Choroid plexus epithelial cell (primary cell): Measurements from ENCODE around the gene B4GALT6.

ENCODE experiments used
- DNase-seq: peaks from one replicate; pipeline ENCODE4 v3.0.0-alpha.2; 2010; ENCODE audit warnings: low read depth
- H3K4me3 ChIP-seq: 2 replicates; pipeline ENCODE4 v1.5.1; 2011; ENCODE audit warnings: low read depth, mild to moderate bottlenecking, control low read depth, low read length, moderate library complexity
- TF ChIP-seq, protein P1 (sequence below): conservative IDR thresholded peaks from 2 replicates; pipeline ENCODE4 v1.5.1; 2011; ENCODE audit warnings: low read depth, mild to moderate bottlenecking, control low read depth, inconsistent platforms, low read length, moderate library complexity

B4GALT6 gene

DNA sequence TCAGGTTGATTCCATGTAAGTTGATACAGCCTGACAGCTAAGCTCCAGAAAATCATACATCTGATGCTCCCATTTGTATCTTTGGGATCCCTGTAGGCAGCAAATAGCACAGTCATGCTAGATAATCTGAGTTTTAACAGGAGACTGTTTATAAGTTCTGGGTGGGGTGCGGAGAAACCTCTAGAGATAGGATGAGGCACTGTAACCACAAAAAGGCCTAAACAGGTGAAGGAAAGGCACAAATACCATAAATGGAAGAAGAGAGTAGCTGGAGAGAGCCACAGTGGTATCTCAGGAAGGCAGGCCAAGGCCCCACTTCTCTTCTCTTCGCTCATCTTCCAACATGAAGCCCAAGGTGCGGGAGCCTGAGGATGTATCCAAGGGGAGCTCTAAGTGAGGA lies 18.1 kb upstream of the B4GALT6 start:
- no peak for DNase-seq
- no peak overlapping the region for H3K4me3 ChIP-seq
- TF ChIP-seq, protein P1, sequence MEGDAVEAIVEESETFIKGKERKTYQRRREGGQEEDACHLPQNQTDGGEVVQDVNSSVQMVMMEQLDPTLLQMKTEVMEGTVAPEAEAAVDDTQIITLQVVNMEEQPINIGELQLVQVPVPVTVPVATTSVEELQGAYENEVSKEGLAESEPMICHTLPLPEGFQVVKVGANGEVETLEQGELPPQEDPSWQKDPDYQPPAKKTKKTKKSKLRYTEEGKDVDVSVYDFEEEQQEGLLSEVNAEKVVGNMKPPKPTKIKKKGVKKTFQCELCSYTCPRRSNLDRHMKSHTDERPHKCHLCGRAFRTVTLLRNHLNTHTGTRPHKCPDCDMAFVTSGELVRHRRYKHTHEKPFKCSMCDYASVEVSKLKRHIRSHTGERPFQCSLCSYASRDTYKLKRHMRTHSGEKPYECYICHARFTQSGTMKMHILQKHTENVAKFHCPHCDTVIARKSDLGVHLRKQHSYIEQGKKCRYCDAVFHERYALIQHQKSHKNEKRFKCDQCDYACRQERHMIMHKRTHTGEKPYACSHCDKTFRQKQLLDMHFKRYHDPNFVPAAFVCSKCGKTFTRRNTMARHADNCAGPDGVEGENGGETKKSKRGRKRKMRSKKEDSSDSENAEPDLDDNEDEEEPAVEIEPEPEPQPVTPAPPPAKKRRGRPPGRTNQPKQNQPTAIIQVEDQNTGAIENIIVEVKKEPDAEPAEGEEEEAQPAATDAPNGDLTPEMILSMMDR: no peak

DNA sequence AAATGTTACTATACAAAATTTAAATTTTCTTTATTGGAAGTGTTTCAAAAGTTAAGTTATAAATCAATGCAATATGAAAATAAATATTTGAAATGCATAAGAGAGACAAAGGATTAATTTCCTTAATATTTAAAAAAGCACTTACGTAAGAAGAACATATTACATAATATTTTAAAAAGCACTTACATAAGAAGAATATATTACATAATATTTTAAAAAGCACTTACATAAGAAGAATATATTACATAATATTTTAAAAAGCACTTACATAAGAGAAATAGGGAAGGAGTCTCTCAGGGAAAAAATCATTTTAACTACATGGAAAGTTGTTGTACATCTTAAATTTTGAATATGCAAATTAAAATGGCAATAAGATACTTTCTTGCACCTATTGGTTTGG lies 17.4 kb upstream of the B4GALT6 start:
- no peak overlapping the region for H3K4me3 ChIP-seq
- TF ChIP-seq, protein P1: no peak
- no peak for DNase-seq

DNA sequence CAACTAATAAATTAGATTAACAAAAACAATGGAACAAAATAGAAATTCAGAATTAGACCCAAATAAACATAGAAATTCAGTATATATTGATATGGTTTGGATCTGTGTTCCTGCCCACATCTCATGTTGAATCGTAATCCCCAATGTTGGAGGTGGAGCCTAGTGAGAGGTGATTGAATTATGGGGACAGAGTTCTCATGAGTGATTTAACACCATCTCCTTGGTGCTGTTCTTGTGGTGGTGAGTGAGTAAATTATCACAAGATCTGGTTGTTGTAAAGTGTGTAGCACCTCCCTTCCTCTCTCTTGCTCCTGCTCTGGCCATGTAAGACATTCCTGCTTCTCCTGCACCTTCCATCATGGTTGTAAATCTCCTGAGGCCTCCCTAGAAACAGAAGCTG lies 16.6 kb upstream of the B4GALT6 start:
- H3K4me3 ChIP-seq: no peak overlapping the region
- TF ChIP-seq, protein P1: no peak
- no peak for DNase-seq

DNA sequence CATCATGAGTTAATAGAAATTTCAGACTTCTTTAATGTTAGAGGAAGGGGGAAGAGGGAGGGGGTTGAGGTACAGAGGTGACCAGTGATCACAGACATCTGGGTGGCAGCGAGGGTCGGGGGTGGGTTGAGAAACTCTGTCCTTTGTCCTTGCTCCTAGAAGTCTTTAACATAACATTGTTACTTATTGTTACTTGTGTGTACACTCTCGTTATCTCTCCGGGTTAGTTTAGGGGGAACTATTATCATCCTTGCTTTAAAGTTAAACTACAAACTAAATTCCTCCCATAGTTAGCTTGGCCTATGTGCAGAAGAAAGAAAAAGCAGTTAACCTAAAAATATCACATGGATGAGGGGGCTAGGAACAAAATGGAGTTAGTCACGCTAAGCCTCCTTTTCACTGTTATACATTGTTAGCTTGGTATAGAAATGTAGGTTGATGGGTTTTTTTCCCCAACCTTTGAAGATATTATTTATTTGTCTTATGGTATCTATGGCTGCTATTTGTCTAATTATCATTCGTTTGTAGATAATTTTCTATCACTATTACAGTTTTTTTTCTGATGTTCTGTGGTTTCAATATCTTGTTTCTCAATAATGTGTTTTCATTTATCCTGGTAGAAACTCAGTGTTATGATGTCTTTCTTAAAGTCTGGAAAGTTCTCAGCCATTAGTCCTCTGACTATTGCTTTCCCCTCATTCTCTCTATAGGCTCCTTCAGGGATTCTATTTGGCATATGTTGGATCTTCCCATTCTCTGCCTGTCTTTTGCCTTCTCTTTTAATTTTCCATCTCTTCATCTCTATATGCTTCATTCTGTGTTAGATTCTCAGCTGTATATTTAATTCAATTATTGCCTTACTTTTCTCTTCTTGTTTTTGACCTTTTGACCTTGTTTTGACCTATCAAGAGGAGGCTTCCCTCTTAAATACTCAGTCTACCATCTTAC lies 13.2 kb upstream of the B4GALT6 start:
- DNase-seq: no peak
- no peak overlapping the region for H3K4me3 ChIP-seq
- TF ChIP-seq, protein P1: no peak

DNA sequence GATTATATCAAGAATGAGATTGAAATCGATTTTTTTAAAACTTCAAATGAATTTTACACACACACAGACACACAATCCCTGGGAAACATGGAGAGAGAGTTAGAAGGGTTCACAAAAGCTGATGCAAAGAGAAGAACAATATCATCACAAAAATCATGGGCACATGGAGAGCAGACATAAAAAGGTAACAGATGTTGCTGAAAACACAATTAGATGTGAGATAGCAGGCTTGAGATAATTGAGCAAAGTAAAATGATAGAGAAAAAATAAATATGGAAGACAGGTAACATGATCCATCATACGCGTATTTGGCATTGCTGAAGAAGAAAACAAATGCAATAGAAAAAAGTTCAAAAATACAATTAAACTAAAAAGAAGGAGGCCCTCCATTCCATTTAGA lies 11.6 kb upstream of the B4GALT6 start:
- no peak overlapping the region for H3K4me3 ChIP-seq
- TF ChIP-seq, protein P1: no peak
- no peak for DNase-seq

DNA sequence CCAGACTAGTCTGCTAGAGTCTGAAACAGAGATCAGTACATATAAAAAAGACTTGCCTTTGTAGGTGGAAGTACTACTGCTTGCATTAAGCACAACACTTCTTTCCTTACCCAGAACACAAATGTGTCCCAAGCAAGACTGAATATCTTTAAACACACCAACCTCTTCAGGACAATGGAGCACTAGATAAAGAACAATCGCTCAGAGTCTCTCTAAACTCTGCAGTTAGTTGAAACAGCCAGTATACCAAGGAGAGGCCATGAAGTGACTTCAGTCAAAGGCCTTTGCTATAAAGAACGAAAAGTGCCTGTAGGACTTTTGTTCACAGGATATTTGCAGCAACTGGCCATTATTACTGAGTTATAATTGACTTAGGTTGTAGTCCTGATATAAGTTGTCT lies 9.9 kb upstream of the B4GALT6 start:
- H3K4me3 ChIP-seq: no peak overlapping the region
- TF ChIP-seq, protein P1: no peak
- DNase-seq: no peak

DNA sequence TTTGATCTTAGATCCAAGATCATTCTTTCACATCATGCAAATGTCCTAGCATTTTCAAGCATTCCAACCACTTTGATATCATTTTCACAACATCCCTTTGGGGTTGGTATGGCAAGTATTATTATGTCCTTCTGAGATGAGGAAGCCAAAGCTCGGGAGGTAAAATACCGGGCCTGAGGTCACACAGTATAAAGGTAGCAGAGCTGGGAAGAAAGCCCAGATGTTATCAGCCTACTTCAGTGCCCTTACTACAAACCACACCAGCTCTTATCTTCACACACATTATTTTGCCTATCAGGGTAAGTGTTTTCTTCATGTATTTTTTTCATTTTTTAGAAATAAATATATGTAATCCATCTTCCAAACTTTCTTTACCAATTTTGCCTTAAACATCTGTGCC lies 4.2 kb upstream of the B4GALT6 start:
- TF ChIP-seq, protein P1: no peak
- no peak overlapping the region for H3K4me3 ChIP-seq
- no peak for DNase-seq
